GM21529 (cell line): ENCODE measurements around the gene CARHSP1.
"Not testable (repeated sequence)": the region's sequence is repeated elsewhere in the genome, so short reads cannot be mapped to it uniquely, and the experiment has no call there.

ENCODE experiments used
- ATAC-seq: cut with Tn5 transposase; IDR thresholded peaks from one replicate; pipeline ENCODE4 v1.9.1; 2021; ENCODE audit not compliant: unreplicated experiment

Gene CARHSP1

GRCh38 chr16:8893976-8894690 is 25.3 kb upstream of the CARHSP1 start:
- no peak for ATAC-seq

- no peak for ATAC-seq
These were observed 24.6 kb upstream of the CARHSP1 start for GRCh38 chr16:8893426-8893825.

- peak; percentile 25 for ATAC-seq
These were observed 23.3 kb upstream of the CARHSP1 start for GRCh38 chr16:8892101-8892575.

GRCh38 chr16:8890549-8890921 is 21.7 kb upstream of the CARHSP1 start:
- ATAC-seq: no peak

- ATAC-seq: no peak
These were observed 21.2 kb upstream of the CARHSP1 start for GRCh38 chr16:8889893-8890548.

- no peak for ATAC-seq
These were observed 20.4 kb upstream of the CARHSP1 start for GRCh38 chr16:8888951-8889892.

- no peak for ATAC-seq
These were observed 19.2 kb upstream of the CARHSP1 start for GRCh38 chr16:8887952-8888560.

GRCh38 chr16:8887431-8887765 is 18.6 kb upstream of the CARHSP1 start:
- ATAC-seq: no peak

- ATAC-seq: no peak
These were observed 18.0 kb upstream of the CARHSP1 start for GRCh38 chr16:8886593-8887430.

GRCh38 chr16:8885674-8886592 is 17.1 kb upstream of the CARHSP1 start:
- no peak for ATAC-seq

- no peak for ATAC-seq
These were observed 14.0 kb upstream of the CARHSP1 start for GRCh38 chr16:8882725-8883377.

- ATAC-seq: no peak
These were observed 13.3 kb upstream of the CARHSP1 start, which contains the start of gene LITAFD for GRCh38 chr16:8882041-8882617. LITAFD (plus strand) TSS chr16:8882351; CDS start chr16:8884356, 2,005 bp downstream.

GRCh38 chr16:8880839-8881510 is 12.2 kb upstream of the CARHSP1 start:
- no peak for ATAC-seq

GRCh38 chr16:8878523-8878911 is 9.7 kb upstream of the CARHSP1 start:
- ATAC-seq: no peak

GRCh38 chr16:8877894-8878522 is 9.2 kb upstream of the CARHSP1 start:
- ATAC-seq: no peak

GRCh38 chr16:8875317-8875716 is 6.5 kb upstream of the CARHSP1 start:
- not testable (repeated sequence) for ATAC-seq

GRCh38 chr16:8874388-8874787 is 5.6 kb upstream of the CARHSP1 start:
- no peak for ATAC-seq
